HL-60 (cell line): ENCODE data around the gene FRG1.
"Not testable (repeated sequence)": the region's sequence is repeated elsewhere in the genome, so short reads cannot be mapped to it uniquely, and the experiment has no call there.

Experiments used
- DNase-seq, 2 experiments: peaks; one replicate each; pipeline ENCODE4 v3.0.0-alpha.2; 2010 to 2020; ENCODE audit warnings: low read depth in 1 of 2, low spot score in 1 of 2
- H3K27ac ChIP-seq: fragments of 250-450 bp; sonication (Bioruptor Pico); replicated peaks from 2 replicates; pipeline ENCODE4 v1.5.1; 2020; ENCODE audit warnings: mild to moderate bottlenecking, moderate library complexity
- H3K27me3 ChIP-seq: fragments of 250-450 bp; sonication (Bioruptor Pico); 2 replicates; pipeline ENCODE4 v1.5.1; 2021; ENCODE audit warnings: mild to moderate bottlenecking, moderate library complexity; ENCODE audit not compliant: insufficient read depth, poor library complexity, severe bottlenecking
- H3K4me3 ChIP-seq: replicated peaks from 2 replicates; pipeline ENCODE4 v1.5.1; 2011; ENCODE audit warnings: mild to moderate bottlenecking, control low read depth, low read length; ENCODE audit not compliant: insufficient read depth
- GABPA ChIP-seq: IDR thresholded peaks from 2 replicates; pipeline ENCODE4 v1.6.1; 2012; ENCODE audit warnings: low read depth
- POLR2AphosphoS5 ChIP-seq: IDR thresholded peaks from 2 replicates; pipeline ENCODE4 v1.6.1; 2012; ENCODE audit warnings: low read depth
- SPI1 ChIP-seq: IDR thresholded peaks from 2 replicates; pipeline ENCODE4 v1.6.1; 2012; ENCODE audit warnings: low read depth, mild to moderate bottlenecking, borderline replicate concordance
- TF ChIP-seq, protein P1 (sequence below): IDR thresholded peaks from one replicate; pipeline ENCODE4 v1.5.1; 2011; ENCODE audit warnings: low read length, control low read depth, inconsistent platforms; ENCODE audit not compliant: insufficient read depth
- TF ChIP-seq, protein P2 (sequence below): IDR thresholded peaks from 2 replicates; pipeline ENCODE4 v1.6.1; 2012; ENCODE audit warnings: low read depth; ENCODE audit not compliant: insufficient replicate concordance

FRG1 gene

DNA sequence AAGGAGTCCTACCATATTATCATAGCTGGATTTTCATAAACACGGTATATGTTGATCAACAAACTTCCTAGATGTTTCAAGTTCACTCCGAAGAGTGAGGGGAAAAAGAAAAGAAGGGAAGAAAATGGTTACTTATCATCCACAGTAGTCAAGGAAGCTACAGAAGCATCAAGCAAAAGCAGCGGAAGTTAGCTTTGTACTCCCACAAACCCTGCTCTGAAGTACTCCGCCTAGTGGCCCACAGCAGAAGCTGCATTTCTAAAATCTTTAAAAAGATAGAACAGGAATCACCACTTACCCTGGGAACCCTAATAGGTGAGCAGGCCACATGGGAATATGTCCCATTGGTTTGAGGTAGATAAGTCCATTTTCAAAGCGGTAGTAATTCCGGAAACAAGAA is 28.5 kb upstream of the FRG1 start:
- Histone ChIP-seq H3K4me3 (no peak overlapping the region), H3K27me3 (peaks cover 2% of the 10 kb centered on the region), H3K27ac (no peak overlapping the region)
- no peak for TF ChIP-seq SPI1
- TF ChIP-seq, protein P1, sequence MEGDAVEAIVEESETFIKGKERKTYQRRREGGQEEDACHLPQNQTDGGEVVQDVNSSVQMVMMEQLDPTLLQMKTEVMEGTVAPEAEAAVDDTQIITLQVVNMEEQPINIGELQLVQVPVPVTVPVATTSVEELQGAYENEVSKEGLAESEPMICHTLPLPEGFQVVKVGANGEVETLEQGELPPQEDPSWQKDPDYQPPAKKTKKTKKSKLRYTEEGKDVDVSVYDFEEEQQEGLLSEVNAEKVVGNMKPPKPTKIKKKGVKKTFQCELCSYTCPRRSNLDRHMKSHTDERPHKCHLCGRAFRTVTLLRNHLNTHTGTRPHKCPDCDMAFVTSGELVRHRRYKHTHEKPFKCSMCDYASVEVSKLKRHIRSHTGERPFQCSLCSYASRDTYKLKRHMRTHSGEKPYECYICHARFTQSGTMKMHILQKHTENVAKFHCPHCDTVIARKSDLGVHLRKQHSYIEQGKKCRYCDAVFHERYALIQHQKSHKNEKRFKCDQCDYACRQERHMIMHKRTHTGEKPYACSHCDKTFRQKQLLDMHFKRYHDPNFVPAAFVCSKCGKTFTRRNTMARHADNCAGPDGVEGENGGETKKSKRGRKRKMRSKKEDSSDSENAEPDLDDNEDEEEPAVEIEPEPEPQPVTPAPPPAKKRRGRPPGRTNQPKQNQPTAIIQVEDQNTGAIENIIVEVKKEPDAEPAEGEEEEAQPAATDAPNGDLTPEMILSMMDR, result peak; percentile 41
- no peak for DNase-seq

DNA sequence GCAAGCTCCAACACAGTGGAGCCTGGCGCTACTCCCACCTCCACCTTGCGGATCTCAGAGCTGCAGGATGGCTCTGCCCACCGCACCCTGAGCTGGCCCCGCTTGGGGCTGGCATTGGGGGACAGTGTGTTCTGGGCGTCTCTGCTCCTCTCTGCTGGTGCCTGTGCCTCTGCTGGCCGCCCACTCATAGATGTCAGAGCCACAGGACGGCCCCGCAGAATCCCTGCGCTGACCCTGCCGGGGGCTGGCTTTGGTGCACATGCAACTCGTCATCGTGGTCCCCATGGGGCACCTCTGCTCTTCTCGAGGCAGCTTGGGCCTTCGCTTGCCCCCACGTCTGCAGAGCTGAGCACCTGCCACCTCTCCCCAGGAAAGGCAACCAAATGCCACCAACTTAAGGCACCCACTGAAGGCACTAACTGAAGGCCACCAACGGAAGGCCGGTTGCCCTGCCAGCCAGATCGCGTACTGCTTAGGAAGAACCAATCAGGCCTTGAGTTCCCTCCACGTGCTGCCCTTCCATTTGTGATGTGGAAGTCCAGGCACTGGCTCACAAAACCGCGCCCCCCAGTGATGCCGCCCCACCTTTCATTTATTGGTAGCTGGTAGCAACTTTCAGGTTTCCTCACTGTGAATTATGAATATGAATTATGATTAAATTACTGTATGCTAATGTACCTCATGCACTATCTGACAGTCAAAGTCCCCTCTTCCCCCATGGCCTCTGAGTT is 23.3 kb upstream of the FRG1 start:
- no peak overlapping the region for H3K4me3 ChIP-seq
- no peak for DNase-seq
- no peak for TF ChIP-seq GABPA
- TF ChIP-seq, protein P2, sequence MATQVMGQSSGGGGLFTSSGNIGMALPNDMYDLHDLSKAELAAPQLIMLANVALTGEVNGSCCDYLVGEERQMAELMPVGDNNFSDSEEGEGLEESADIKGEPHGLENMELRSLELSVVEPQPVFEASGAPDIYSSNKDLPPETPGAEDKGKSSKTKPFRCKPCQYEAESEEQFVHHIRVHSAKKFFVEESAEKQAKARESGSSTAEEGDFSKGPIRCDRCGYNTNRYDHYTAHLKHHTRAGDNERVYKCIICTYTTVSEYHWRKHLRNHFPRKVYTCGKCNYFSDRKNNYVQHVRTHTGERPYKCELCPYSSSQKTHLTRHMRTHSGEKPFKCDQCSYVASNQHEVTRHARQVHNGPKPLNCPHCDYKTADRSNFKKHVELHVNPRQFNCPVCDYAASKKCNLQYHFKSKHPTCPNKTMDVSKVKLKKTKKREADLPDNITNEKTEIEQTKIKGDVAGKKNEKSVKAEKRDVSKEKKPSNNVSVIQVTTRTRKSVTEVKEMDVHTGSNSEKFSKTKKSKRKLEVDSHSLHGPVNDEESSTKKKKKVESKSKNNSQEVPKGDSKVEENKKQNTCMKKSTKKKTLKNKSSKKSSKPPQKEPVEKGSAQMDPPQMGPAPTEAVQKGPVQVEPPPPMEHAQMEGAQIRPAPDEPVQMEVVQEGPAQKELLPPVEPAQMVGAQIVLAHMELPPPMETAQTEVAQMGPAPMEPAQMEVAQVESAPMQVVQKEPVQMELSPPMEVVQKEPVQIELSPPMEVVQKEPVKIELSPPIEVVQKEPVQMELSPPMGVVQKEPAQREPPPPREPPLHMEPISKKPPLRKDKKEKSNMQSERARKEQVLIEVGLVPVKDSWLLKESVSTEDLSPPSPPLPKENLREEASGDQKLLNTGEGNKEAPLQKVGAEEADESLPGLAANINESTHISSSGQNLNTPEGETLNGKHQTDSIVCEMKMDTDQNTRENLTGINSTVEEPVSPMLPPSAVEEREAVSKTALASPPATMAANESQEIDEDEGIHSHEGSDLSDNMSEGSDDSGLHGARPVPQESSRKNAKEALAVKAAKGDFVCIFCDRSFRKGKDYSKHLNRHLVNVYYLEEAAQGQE, result no peak
- no peak for TF ChIP-seq SPI1
- TF ChIP-seq POLR2AphosphoS5, result no peak
- TF ChIP-seq, protein P1, result no peak
- no peaks in the 10 kb centered on the region for H3K27me3 ChIP-seq
- H3K27ac ChIP-seq, result no peak overlapping the region

DNA sequence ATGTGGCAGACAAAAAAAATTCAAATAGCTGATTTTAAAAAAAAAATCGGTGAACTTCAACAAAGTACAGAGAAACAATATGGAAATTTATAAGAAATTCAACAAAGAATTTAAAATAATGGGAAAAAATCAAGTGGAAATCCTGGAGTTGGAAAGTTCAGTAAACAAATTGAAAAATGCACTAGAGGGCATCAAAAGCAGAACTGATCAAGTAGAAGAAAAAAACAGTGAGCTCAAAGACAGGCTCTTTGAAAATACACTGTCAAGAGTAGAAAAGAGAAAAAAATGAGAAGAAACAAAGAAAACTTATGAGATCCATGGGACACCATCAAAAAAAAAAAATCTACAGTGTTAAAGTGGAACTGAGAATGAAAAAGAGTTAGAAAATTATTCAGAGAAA is 19.6 kb upstream of the FRG1 start:
- DNase-seq, result no peak
- H3K27ac ChIP-seq, result no peak overlapping the region
- no peak overlapping the region for H3K4me3 ChIP-seq
- no peaks in the 10 kb centered on the region for H3K27me3 ChIP-seq
- peak; percentile 18; the same call in 1 of the 2 replicates for TF ChIP-seq SPI1
- TF ChIP-seq, protein P1, result no peak

DNA sequence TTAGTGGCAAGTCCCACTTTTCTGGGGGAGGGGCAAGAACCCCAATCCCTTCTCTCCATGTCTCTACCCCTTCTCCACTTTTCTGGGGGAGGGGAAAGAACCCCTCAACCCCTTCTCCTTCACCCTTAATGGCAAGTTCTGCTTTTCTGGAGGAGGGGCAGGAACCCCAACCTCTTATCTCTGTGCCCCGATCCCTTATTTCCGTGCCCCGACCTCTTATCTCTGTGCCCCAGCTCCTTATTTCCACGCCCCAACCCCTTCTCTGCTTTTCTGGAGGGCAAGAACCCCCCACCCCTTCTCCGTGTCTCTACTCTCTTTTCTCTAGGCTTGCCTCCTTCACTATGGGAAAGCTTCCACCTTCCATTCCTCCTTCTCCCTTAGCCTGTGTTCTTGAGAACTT is 13.9 kb upstream of the FRG1 start:
- not testable (repeated sequence) for H3K27ac ChIP-seq, H3K27me3 ChIP-seq, H3K4me3 ChIP-seq, DNase-seq

DNA sequence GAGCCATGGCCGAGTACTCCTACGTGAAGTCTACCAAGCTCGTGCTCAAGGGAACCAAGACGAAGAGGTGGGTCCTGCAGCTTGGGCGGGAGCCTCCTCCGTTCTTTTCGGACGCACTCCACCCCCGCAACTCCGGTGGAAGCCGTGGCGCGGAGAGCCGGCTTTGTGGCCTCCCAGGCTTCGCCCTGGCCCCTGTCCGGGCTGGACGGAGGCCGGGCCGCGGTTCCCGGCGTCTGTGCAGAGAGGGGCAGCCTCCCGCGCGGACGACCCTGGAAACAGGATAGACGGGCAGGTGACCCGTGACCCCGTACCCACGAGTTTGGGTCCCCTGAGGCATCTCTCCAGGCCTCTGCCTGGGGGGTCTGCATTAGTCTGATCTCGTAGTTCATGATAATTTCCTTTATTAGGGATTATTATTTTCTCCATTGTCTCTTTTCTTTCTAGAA is 356 bp downstream of the FRG1 start:
- Histone ChIP-seq H3K4me3 (peak overlapping the region; percentile 72), H3K27ac (peak overlapping the region; percentile 90), H3K27me3 (no peaks in the 10 kb centered on the region)
- TF ChIP-seq, protein P2, result no peak
- no peak for TF ChIP-seq POLR2AphosphoS5
- TF ChIP-seq SPI1, result no peak
- TF ChIP-seq, protein P1, result no peak
- TF ChIP-seq GABPA, result no peak; the same call in 1 of the 2 replicates
- no peak for DNase-seq

DNA sequence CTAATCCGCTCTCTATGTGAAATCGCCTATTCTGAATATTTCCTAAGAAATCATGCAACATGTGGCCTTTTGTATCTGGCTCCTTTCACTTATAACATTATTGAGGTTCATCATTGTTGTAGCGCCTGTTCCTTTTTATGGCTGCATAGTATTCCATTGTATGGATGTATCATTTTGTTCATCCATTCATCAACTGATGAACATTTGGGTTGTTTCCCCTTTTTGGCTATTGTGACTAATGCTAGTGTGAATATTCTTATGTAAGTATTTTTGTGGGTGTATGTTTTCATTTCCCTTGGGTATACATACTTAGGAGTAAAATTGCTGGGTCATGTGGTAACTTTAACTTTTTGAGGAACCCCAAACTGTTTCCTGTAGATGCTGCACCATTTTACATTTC is 1.7 kb downstream of the FRG1 start:
- 0 out of 2 replicates have a peak overlapping the region, but pooled peaks have one; percentile 13 for H3K27ac ChIP-seq
- DNase-seq, H3K27me3 ChIP-seq, H3K4me3 ChIP-seq: not testable (repeated sequence)
